ENCODE results near the gene UBXN6. TPM values are rescaled to one million over a fixed set of nuclear protein-coding genes. Genes with fewer than 3 reads are reported as not detected.

Gene UBXN6
- total RNA-seq, 2 experiments from 2014 or later = 54.5 to 58.4 TPM

- H3K4me1 Mint-ChIP-seq (ENCODE audit: low read depth) = peaks cover 24% of the 10 kb centered on the region
- H3K4me1 ChIP-seq (ENCODE audit: insufficient read depth, low read length) = peaks cover 35% of the 10 kb centered on the region
- H3K27ac ChIP-seq (ENCODE audit: low read depth in 1 of 2, low read length in 2 of 2) = no peak overlapping the region
- H3K36me3 ChIP-seq (ENCODE audit: insufficient read depth, low read length) = peaks cover 21% of the 10 kb centered on the region
- H3K27me3 ChIP-seq (ENCODE audit: control insufficient read depth in 1 of 2, insufficient read depth in 2 of 2, low read length in 2 of 2) = no peaks in the 10 kb centered on the region
- ChIA-PET POLR2A (no interaction called here), CTCF (no interaction called here)
- TF ChIP-seq, protein P1, sequence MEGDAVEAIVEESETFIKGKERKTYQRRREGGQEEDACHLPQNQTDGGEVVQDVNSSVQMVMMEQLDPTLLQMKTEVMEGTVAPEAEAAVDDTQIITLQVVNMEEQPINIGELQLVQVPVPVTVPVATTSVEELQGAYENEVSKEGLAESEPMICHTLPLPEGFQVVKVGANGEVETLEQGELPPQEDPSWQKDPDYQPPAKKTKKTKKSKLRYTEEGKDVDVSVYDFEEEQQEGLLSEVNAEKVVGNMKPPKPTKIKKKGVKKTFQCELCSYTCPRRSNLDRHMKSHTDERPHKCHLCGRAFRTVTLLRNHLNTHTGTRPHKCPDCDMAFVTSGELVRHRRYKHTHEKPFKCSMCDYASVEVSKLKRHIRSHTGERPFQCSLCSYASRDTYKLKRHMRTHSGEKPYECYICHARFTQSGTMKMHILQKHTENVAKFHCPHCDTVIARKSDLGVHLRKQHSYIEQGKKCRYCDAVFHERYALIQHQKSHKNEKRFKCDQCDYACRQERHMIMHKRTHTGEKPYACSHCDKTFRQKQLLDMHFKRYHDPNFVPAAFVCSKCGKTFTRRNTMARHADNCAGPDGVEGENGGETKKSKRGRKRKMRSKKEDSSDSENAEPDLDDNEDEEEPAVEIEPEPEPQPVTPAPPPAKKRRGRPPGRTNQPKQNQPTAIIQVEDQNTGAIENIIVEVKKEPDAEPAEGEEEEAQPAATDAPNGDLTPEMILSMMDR (IDR thresholded peaks at IDR 0.05) = no peak
- peak in 2 of 14 experiments; percentile 18 to 38 for DNase-seq
- no peaks in the 10 kb centered on the region for H3K27me3 Mint-ChIP-seq
- intact Hi-C loops (cut with DNase I, micrococcal nuclease) = loop anchor here in 1 of 2 experiments (5.0 to 10.0 kb wide), 4 partner anchors 147 to 320 kb away; partner anchors contain the start of genes FEM1A, TNFAIP8L1 and YJU2
- H3K36me3 Mint-ChIP-seq (ENCODE audit: low read depth) = peaks cover 18% of the 10 kb centered on the region
- H3K4me3 Mint-ChIP-seq = peak overlapping the region; percentile 83
- H3K9me3 Mint-ChIP-seq = no peaks in the 10 kb centered on the region
- no peak for ATAC-seq (ENCODE audit: poor library complexity)
- H3K9me3 ChIP-seq (ENCODE audit: control insufficient read depth in 1 of 2, insufficient read depth in 1 of 2, low read length in 2 of 2) = no peaks in the 10 kb centered on the region
- peak overlapping the region; percentile 5 for H3K4me3 ChIP-seq (ENCODE audit: low read length)
- peak overlapping the region; percentile 34 for H3K27ac Mint-ChIP-seq
These were observed 17.0 kb upstream of the UBXN6 start for GRCh38 chr19:4474514-4475022.

DNA sequence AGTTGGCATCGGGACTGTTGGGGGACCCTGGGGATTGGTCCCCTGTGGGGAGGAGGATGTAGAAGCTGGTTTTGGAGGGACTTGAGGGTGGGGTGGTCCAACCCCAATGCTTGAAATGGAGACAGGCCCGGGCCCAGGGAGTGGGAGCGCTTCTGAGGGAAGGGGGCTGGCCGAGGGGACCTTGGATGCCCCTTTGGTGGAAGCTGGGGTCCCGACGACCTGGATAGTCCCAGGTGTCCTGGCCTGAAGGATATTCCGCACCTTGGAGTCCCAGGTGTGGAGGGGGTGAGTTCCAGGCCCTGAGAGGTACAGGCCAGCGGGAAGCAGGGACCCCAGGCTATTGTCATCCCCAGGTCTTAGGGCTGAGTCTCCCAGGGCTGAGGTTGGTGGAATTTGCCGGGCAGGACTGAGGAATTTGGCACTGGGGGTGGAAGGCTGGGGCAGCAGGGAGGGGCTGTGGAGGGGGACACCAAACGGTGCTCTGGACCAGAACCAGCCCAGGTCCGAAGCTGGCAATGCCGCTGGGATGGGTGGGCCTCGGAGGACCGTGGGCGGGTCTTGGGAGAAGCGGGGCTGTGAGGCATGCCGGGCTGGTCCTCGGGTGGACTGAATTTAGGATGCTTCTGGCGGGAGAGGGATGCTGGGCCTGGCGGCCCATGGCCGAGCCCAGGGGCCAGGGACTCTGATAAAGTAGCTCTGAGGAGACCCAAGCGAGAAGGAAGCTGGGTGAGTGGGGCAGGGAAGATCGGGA lies 16.3 kb upstream of the UBXN6 start:
- intact Hi-C loops (cut with DNase I, micrococcal nuclease) = loop anchor here in 1 of 2 experiments (5.0 to 10.0 kb wide), 4 partner anchors 147 to 321 kb away; partner anchors contain the start of genes FEM1A, TNFAIP8L1 and YJU2
- Histone ChIP-seq H3K27ac (ENCODE audit: low read depth in 1 of 2, low read length in 2 of 2) (no peak overlapping the region), H3K27me3 (ENCODE audit: control insufficient read depth in 1 of 2, insufficient read depth in 2 of 2, low read length in 2 of 2) (no peaks in the 10 kb centered on the region), H3K36me3 (ENCODE audit: insufficient read depth, low read length) (peaks cover 21% of the 10 kb centered on the region), H3K9me3 (ENCODE audit: control insufficient read depth in 1 of 2, insufficient read depth in 1 of 2, low read length in 2 of 2) (no peaks in the 10 kb centered on the region), H3K4me3 (ENCODE audit: low read length) (no peak overlapping the region), H3K4me1 (ENCODE audit: insufficient read depth, low read length) (peaks cover 35% of the 10 kb centered on the region)
- ChIA-PET CTCF (no interaction called here), POLR2A (no interaction called here)
- no peaks in the 10 kb centered on the region for H3K27me3 Mint-ChIP-seq
- DNase-seq (no peak), ATAC-seq (ENCODE audit: poor library complexity) (no peak)
- peak overlapping the region; percentile 34 for H3K27ac Mint-ChIP-seq
- H3K4me1 Mint-ChIP-seq (ENCODE audit: low read depth) = peaks cover 24% of the 10 kb centered on the region
- TF ChIP-seq, protein P1 (IDR thresholded peaks at IDR 0.05) = no peak
- H3K9me3 Mint-ChIP-seq = no peaks in the 10 kb centered on the region
- H3K36me3 Mint-ChIP-seq (ENCODE audit: low read depth) = peaks cover 18% of the 10 kb centered on the region
- peak overlapping the region; percentile 83 for H3K4me3 Mint-ChIP-seq

- ChIA-PET CTCF (no interaction called here), POLR2A (no interaction called here)
- Histone ChIP-seq H3K4me3 (ENCODE audit: low read length) (peak overlapping the region; percentile 62), H3K4me1 (ENCODE audit: insufficient read depth, low read length) (peaks cover 35% of the 10 kb centered on the region), H3K27ac (ENCODE audit: low read depth in 1 of 2, low read length in 2 of 2) (no peak overlapping the region), H3K9me3 (ENCODE audit: control insufficient read depth in 1 of 2, insufficient read depth in 1 of 2, low read length in 2 of 2) (no peaks in the 10 kb centered on the region), H3K36me3 (ENCODE audit: insufficient read depth, low read length) (peaks cover 18% of the 10 kb centered on the region), H3K27me3 (ENCODE audit: control insufficient read depth in 1 of 2, insufficient read depth in 2 of 2, low read length in 2 of 2) (no peaks in the 10 kb centered on the region)
- peak overlapping the region; percentile 83 for H3K4me3 Mint-ChIP-seq
- ATAC-seq (ENCODE audit: poor library complexity) = no peak
- peaks cover 18% of the 10 kb centered on the region for H3K36me3 Mint-ChIP-seq (ENCODE audit: low read depth)
- H3K4me1 Mint-ChIP-seq (ENCODE audit: low read depth) = peaks cover 24% of the 10 kb centered on the region
- no peaks in the 10 kb centered on the region for H3K9me3 Mint-ChIP-seq
- peak in 1 of 14 experiments; percentile 50 for DNase-seq
- intact Hi-C loops (cut with DNase I, micrococcal nuclease) = loop anchor here in 1 of 2 experiments (5.0 to 10.0 kb wide), 4 partner anchors 146 to 322 kb away; partner anchors contain the start of genes FEM1A, TNFAIP8L1 and YJU2
- TF ChIP-seq, protein P1 (IDR thresholded peaks at IDR 0.05) = no peak
- H3K27ac Mint-ChIP-seq = no peak overlapping the region
- H3K27me3 Mint-ChIP-seq = no peaks in the 10 kb centered on the region
These were observed 15.6 kb upstream of the UBXN6 start for GRCh38 chr19:4473011-4473762.
